Pancreas (tissue), 10 donors: ENCODE results near the gene PTPRJ. TPM values are rescaled to one million over a fixed set of nuclear protein-coding genes. Genes with fewer than 3 reads are reported as not detected.

Source experiments
- ATAC-seq, 4 donors: fragments of 200-7000 bp; cut with Tn5 transposase; one replicate each; pipeline versions ENCODE4 v1.8.0 to v1.9.1; 2020; ENCODE audit warnings: mild to moderate bottlenecking in 4 of 4, moderate library complexity in 4 of 4
- DNase-seq, 6 donors: peaks; one replicate each; pipeline ENCODE4 v3.0.0-alpha.2; 2020
- FAIRE-seq: peaks from 2 replicates; lab custom pipeline; 2012; peaks lifted over from hg19 to GRCh38; lab: Jason Lieb, UNC
- H3K27ac ChIP-seq, 4 donors: fragments of 200-600 bp; sonication (generic); 1 replicate in 3 of 4; 2 replicates in 1 of 4; pipeline versions ENCODE4 v1.5.0 to v1.8.0; 2020
- H3K27me3 ChIP-seq, 4 donors: fragments of 200-600 bp; one replicate each; pipeline ENCODE4 v1.8.0; 2021
- H3K36me3 ChIP-seq, 3 donors: fragments of 200-600 bp; sonication (generic) in 1 of 3; one replicate each; pipeline versions ENCODE4 v1.5.0 to v1.8.0; 2020 to 2021
- H3K4me1 ChIP-seq, 3 donors: fragments of 200-600 bp; one replicate each; pipeline ENCODE4 v1.8.0; 2021
- H3K4me3 ChIP-seq, 4 donors: fragments of 200-600 bp; sonication (generic) in 2 of 4; one replicate each; pipeline versions ENCODE4 v1.5.0 to v1.8.0; 2020 to 2021
- H3K9me3 ChIP-seq, 4 donors: fragments of 200-600 bp; one replicate each; pipeline ENCODE4 v1.8.0; 2021
- WGBS, 2 donors: extraction: QIAGEN DNeasy Blood & Tissue Kit; methylation state at CpG; one replicate each; pipeline ENCODE4 v1.1.7; 2013; 5-methylcytosine and 5-hydroxymethylcytosine counted together
- intact Hi-C, 3 donors: fragments of 100-400 bp; cut with DNase I; formaldehyde crosslinking; loops; one replicate each; pipeline versions ENCODE4 v1.11.1 to v1.14.2; 2022
- polyA plus RNA-seq, 2 donors: library from polyadenylated mRNA; stranded (reverse); fragments of 200-250 nt; gene quantifications; one replicate each; pipeline ENCODE4 v1.2.3, GENCODE V29; 2013
- total RNA-seq, 6 donors: library from RNA; stranded (reverse); fragmentation: NEBNext Ultra II Directional in 4 of 6; extraction: Animal tissue kit (Norgen Biotek cat#: 25700) in 4 of 6; gene quantifications; one replicate each; pipeline versions ENCODE4 v1.2.1 to v1.2.4, GENCODE V29; 2021 to 2023
- TF ChIP-seq, protein P1 (sequence below), 4 donors: fragments of 200-600 bp; sonication (generic) in 3 of 4; IDR thresholded peaks; one replicate each; pipeline versions ENCODE4 v1.5.0 to v1.8.0; 2021; ENCODE audit warnings: antibody characterized with exemption in 4 of 4
- donor health status: healthy with polysubstance abuse.
- donor health status: DM: no; HTN: no; CAD: no; lungs with moderate emphysema.
- donor health status: DM: no; HTN: no; CAD: no.
- donor health status: control.
- donor health status: control.
- donor health status: Bipolar disorder and iron deficiency.
- donor health status: DM: yes; HTN: yes; CAD: no.
- donor health status: DM: no; HTN: no; CAD: no.
- donor health status: DM: no; HTN: no; CAD: no.
- donor health status: DM: yes; HTN: yes; CAD: no.

PTPRJ gene
- total and polyA plus RNA-seq, 8 donors: 3.6 to 32.8 (median 11.6) TPM

DNA sequence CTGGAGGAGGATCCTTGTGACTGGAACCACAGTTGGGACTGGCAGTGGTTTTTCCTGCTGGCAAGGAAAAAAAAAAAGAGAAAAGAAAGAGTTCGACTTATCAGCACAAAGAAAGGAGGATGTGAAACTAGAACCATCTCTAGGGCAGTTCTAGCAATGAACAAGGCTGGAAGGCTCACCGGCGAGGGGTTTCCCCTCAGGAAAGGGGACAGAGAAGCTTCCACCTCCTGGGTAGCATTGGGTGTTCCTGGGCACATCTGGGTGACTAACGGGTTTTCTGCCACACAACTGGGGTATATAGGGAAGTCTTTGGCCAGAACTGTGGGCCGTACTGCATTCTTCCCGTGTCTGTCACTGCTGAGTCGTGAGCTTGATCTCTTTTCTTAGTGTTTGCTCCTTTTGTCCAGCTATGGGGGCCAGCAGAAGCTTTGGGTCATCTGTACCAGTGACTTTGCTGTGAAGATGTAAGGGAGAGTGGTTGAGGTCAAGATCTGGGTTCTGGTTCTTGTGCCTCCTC is 126.9 kb downstream of the PTPRJ start:
- Histone ChIP-seq H3K27me3 (no peaks in the 10 kb centered on the region), H3K27ac (no peak overlapping the region), H3K36me3 (no peaks in the 10 kb centered on the region), H3K9me3 (no peaks in the 10 kb centered on the region), H3K4me3 (no peak overlapping the region), H3K4me1 (peaks cover under 1 to 17% (median 10%) of the 10 kb centered on the region in 3 donors)
- TF ChIP-seq, protein P1, sequence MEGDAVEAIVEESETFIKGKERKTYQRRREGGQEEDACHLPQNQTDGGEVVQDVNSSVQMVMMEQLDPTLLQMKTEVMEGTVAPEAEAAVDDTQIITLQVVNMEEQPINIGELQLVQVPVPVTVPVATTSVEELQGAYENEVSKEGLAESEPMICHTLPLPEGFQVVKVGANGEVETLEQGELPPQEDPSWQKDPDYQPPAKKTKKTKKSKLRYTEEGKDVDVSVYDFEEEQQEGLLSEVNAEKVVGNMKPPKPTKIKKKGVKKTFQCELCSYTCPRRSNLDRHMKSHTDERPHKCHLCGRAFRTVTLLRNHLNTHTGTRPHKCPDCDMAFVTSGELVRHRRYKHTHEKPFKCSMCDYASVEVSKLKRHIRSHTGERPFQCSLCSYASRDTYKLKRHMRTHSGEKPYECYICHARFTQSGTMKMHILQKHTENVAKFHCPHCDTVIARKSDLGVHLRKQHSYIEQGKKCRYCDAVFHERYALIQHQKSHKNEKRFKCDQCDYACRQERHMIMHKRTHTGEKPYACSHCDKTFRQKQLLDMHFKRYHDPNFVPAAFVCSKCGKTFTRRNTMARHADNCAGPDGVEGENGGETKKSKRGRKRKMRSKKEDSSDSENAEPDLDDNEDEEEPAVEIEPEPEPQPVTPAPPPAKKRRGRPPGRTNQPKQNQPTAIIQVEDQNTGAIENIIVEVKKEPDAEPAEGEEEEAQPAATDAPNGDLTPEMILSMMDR (IDR thresholded peaks at IDR 0.05): no peak
- no peak for DNase-seq
- no peak for ATAC-seq
- WGBS, 2 donors: 77 to 84% methylated on average over 7 of the region's 7 CpGs
- intact Hi-C loops: loop anchor here in 2 of 3 donors (5.0 kb wide), 1 partner anchor 170 kb away; no protein-coding TSS in a partner anchor
- no peak for FAIRE-seq

DNA sequence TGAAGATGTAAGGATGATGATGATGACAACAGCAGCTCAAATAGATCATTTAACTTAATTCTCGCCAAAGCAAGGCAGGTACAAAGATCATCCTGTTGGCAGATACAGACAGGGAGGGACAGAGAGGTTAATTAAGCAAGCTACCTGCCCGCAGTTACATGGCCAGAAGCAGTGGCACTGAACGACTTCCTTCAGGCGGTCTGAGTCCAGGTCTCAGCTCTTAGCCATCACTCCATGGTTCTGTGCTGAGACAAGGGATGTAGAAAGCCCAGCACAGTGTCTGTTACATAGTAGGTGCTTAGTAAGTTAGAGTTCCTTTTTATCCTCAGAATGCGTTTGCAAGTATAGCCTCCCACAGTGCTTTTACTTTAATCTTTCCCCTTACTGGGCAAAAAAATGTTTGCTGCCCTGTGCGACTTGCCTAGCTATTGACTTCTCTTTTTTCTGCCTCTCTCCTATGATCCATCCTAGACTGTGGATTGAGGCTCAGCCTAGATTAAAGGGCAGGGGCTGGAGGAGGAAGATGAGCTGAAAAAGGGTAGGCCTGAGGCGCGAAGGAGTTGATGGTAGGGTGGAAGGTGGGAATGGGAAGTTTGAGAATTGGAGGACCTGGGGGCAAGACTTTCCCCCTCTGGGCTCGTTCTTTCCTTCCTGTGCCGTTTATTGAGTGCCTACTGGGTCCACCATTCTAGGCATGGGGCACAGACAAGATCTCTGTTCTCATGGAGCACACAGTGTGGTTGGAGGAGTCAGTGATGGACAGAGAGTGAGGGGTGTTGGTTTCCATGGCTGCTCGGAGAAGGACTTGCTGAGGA is 128.1 kb downstream of the PTPRJ start:
- intact Hi-C loops: loop anchor here in 2 of 3 donors (5.0 kb wide), 1 partner anchor 171 kb away; no protein-coding TSS in a partner anchor

DNA sequence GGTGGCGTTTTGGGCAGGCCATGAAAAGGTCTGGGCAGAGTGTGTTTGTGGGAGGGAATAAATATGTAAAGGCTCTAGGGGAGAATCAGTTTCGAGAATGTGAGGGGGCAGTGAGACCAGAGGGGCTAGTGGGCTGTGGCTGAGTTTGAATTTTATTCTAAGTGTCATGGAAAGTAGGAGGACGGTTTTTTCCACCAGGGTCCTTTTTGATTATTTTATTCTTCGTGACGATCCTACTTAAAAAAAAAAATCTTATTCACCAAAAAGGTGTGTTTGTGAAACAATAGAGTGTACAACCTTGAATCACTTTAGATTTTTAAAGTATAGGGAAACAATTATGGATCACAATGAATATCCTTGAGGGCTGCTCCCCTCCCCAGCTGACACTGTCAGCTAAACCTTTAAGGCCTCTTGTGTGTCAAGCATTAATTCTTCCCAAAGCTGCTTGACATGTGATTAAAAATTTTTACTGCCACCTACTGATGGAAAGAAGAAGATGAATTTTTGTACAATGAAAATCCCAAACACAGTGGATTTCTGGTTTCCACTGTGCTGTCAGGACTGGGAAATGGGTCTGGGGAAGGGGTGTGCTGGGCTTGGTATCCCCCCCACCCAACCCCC is 128.8 kb downstream of the PTPRJ start:
- DNase-seq (no peak), FAIRE-seq (no peak), ATAC-seq (peak; percentile 65 to 77 (median 73))
- H3K27ac ChIP-seq: peak overlapping the region in 2 of 4 donors; percentile 47 to 63
- peaks cover 0 to 11% (median 4%) of the 10 kb centered on the region in 3 donors for H3K4me1 ChIP-seq
- H3K36me3 ChIP-seq: no peaks in the 10 kb centered on the region
- H3K9me3 ChIP-seq: no peaks in the 10 kb centered on the region
- intact Hi-C loops: loop anchor here in 2 of 3 donors (5.0 kb wide), 1 partner anchor 172 kb away; no protein-coding TSS in a partner anchor
- peak overlapping the region in 2 of 4 donors; percentile 20 to 33 for H3K4me3 ChIP-seq
- TF ChIP-seq, protein P1 (IDR thresholded peaks at IDR 0.05): no peak
- 71 to 73% methylated on average over 5 of the region's 5 CpGs for WGBS, 2 donors
- H3K27me3 ChIP-seq: no peaks in the 10 kb centered on the region

More for the DNA sequence above, 128.1 kb downstream of the PTPRJ start:
- TF ChIP-seq, protein P1 (IDR thresholded peaks at IDR 0.05): no peak
- WGBS, 2 donors: 75 to 82% methylated on average over 11 of the region's 11 CpGs
- no peak overlapping the region for H3K4me3 ChIP-seq
- ATAC-seq: no peak
- no peak for DNase-seq
- no peak overlapping the region for H3K27ac ChIP-seq
- H3K4me1 ChIP-seq: peaks cover 0 to 15% (median 4%) of the 10 kb centered on the region in 3 donors
- no peaks in the 10 kb centered on the region for H3K27me3 ChIP-seq
- FAIRE-seq: no peak
- no peaks in the 10 kb centered on the region for H3K9me3 ChIP-seq
- no peaks in the 10 kb centered on the region for H3K36me3 ChIP-seq

DNA sequence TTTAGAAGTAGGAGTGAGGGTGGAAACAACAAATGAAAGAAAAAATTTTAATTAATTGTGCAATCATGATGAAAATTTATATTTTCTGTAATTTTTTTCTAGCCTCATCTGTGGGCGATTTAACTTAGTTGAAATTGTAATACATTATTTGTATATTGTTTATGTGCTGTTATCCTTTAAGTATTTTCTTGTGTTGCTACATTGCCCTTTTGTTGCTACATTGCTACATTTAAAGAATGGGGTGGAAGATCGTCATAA is 130.1 kb downstream of the PTPRJ start:
- DNase-seq: no peak
- no peak overlapping the region for H3K27ac ChIP-seq
- intact Hi-C loops: no loop called here

More for the DNA sequence above, 130.1 kb downstream of the PTPRJ start:
- ATAC-seq: no peak
- Histone ChIP-seq H3K27me3 (no peaks in the 10 kb centered on the region), H3K4me1 (peaks cover 0 to 8% (median 4%) of the 10 kb centered on the region in 3 donors), H3K36me3 (no peaks in the 10 kb centered on the region), H3K4me3 (no peak overlapping the region), H3K9me3 (no peaks in the 10 kb centered on the region)
- no peak for FAIRE-seq
- TF ChIP-seq, protein P1 (IDR thresholded peaks at IDR 0.05): no peak
- 32 to 35% methylated on average over 2 of the region's 2 CpGs for WGBS, 2 donors
